Neural progenitor cell (in vitro differentiated cells): ENCODE results near the gene SNRNP200.

Experiments used
- EZH2 ChIP-seq: fragments of 200-600 bp; sonication (generic); IDR thresholded peaks from 2 replicates; pipeline ENCODE4 v1.6.1; 2017; ENCODE audit warnings: antibody characterized with exemption, mild to moderate bottlenecking, moderate library complexity
- EZH2phosphoT487 ChIP-seq: fragments of 200-600 bp; sonication (generic); IDR thresholded peaks from 2 replicates; pipeline ENCODE4 v1.6.1; 2017; ENCODE audit warnings: antibody characterized with exemption
- TF ChIP-seq, protein P1 (sequence below): fragments of 200-600 bp; sonication (generic); IDR thresholded peaks from 2 replicates; pipeline ENCODE4 v1.5.1; 2017; ENCODE audit warnings: antibody characterized with exemption, mild to moderate bottlenecking

DNA sequence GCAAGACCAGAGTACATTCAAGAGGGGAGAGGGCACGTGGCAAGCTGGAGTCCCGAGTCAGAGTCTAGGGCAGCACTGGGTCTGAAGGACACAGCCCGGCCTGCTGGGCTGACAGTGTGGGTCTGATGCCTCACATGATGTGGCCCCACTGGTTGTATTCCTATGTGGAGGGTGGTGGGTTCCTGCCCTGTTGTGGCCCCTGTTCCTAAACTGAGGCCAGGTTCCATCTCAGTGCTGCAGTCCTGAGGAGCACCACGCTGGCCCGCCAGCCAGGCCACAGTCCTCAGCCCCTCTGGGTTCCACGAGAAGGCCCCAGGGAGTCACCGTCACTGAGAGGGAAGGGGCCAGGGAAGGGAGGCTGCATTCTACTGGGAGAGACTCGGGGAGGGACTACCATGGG, 52.8 kb downstream of the SNRNP200 start:
- TF ChIP-seq, protein P1, sequence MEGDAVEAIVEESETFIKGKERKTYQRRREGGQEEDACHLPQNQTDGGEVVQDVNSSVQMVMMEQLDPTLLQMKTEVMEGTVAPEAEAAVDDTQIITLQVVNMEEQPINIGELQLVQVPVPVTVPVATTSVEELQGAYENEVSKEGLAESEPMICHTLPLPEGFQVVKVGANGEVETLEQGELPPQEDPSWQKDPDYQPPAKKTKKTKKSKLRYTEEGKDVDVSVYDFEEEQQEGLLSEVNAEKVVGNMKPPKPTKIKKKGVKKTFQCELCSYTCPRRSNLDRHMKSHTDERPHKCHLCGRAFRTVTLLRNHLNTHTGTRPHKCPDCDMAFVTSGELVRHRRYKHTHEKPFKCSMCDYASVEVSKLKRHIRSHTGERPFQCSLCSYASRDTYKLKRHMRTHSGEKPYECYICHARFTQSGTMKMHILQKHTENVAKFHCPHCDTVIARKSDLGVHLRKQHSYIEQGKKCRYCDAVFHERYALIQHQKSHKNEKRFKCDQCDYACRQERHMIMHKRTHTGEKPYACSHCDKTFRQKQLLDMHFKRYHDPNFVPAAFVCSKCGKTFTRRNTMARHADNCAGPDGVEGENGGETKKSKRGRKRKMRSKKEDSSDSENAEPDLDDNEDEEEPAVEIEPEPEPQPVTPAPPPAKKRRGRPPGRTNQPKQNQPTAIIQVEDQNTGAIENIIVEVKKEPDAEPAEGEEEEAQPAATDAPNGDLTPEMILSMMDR, result no peak
- TF ChIP-seq EZH2 (no peak), EZH2phosphoT487 (no peak)
